ENCODE data around the gene CDH23. TPM values are rescaled to one million over a fixed set of nuclear protein-coding genes. Genes with fewer than 3 reads are reported as not detected.

CDH23 gene
- total and polyA plus RNA-seq, 2 donors from 2014 or later, result 1.1 to 6.4 TPM

- intact Hi-C loops (cut with DNase I), result no loop called here
Measured at GRCh38 chr10:71712572-71713134, 315.9 kb downstream of the CDH23 start.

GRCh38 chr10:71713135-71714030, 316.7 kb downstream of the CDH23 start:
- no peak for FAIRE-seq
- Histone ChIP-seq H3K27me3 (ENCODE audit: control insufficient read depth, insufficient read depth, low read length) (no peaks in the 10 kb centered on the region), H3K9ac (ENCODE audit: low read length in 3 of 3) (peak overlapping the region in 1 of 3 donors; percentile 30), H3K27ac (ENCODE audit: low read depth in 2 of 2, low read length in 2 of 2) (peak overlapping the region; percentile 63 to 69), H3K4me3 (ENCODE audit: low read length in 3 of 3) (no peak overlapping the region), H3K36me3 (ENCODE audit: control insufficient read depth in 2 of 3, insufficient read depth in 3 of 3, low read length in 3 of 3) (no peaks in the 10 kb centered on the region), H3K9me3 (ENCODE audit: control insufficient read depth in 2 of 3, insufficient read depth in 1 of 3, low read length in 3 of 3) (no peaks in the 10 kb centered on the region), H3K4me1 (ENCODE audit: control insufficient read depth in 2 of 3, insufficient read depth in 2 of 3, low read depth in 1 of 3, low read length in 3 of 3) (peaks cover 0 to 22% (median 10%) of the 10 kb centered on the region in 3 donors)
- DNase-seq, result peak in 4 of 5 donors; percentile 40 to 92 (median 60)
- intact Hi-C loops (cut with DNase I), result no loop called here
- TF ChIP-seq, protein P1, sequence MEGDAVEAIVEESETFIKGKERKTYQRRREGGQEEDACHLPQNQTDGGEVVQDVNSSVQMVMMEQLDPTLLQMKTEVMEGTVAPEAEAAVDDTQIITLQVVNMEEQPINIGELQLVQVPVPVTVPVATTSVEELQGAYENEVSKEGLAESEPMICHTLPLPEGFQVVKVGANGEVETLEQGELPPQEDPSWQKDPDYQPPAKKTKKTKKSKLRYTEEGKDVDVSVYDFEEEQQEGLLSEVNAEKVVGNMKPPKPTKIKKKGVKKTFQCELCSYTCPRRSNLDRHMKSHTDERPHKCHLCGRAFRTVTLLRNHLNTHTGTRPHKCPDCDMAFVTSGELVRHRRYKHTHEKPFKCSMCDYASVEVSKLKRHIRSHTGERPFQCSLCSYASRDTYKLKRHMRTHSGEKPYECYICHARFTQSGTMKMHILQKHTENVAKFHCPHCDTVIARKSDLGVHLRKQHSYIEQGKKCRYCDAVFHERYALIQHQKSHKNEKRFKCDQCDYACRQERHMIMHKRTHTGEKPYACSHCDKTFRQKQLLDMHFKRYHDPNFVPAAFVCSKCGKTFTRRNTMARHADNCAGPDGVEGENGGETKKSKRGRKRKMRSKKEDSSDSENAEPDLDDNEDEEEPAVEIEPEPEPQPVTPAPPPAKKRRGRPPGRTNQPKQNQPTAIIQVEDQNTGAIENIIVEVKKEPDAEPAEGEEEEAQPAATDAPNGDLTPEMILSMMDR (IDR thresholded peaks at IDR 0.05; ENCODE audit: borderline replicate concordance, extremely low read depth, insufficient read depth), result no peak

More at GRCh38 chr10:71712572-71713134, 315.9 kb downstream of the CDH23 start:
- FAIRE-seq (no peak), DNase-seq (no peak)
- no peak overlapping the region for H3K4me3 ChIP-seq (ENCODE audit: low read length in 3 of 3)
- peaks cover 0 to 25% (median 11%) of the 10 kb centered on the region in 3 donors for H3K4me1 ChIP-seq (ENCODE audit: control insufficient read depth in 2 of 3, insufficient read depth in 2 of 3, low read depth in 1 of 3, low read length in 3 of 3)
- no peaks in the 10 kb centered on the region for H3K27me3 ChIP-seq (ENCODE audit: control insufficient read depth, insufficient read depth, low read length)
- no peaks in the 10 kb centered on the region for H3K9me3 ChIP-seq (ENCODE audit: control insufficient read depth in 2 of 3, insufficient read depth in 1 of 3, low read length in 3 of 3)
- peak overlapping the region; percentile 45 to 63 for H3K27ac ChIP-seq (ENCODE audit: low read depth in 2 of 2, low read length in 2 of 2)
- H3K9ac ChIP-seq (ENCODE audit: low read length in 3 of 3), result no peak overlapping the region
- H3K36me3 ChIP-seq (ENCODE audit: control insufficient read depth in 2 of 3, insufficient read depth in 3 of 3, low read length in 3 of 3), result no peaks in the 10 kb centered on the region
- TF ChIP-seq, protein P1 (IDR thresholded peaks at IDR 0.05; ENCODE audit: borderline replicate concordance, extremely low read depth, insufficient read depth), result no peak

DNA sequence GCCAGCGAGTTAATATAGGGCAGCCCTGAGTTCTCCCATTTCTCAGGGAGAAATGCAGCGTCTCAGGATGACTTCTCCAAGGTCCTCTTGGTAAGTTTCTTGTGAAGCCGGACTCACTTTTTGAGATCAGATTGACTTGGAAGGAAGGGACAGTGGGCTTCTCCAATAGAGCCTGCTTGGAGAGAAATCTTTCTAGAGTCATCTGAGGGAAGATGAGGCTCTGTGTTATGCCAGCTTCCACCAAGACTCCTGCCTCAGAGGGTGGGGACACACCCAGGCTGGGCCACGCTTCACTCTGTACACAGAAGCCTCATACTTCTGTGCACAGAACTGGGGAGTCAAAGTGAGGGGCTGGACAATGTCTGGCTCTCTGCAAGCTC, 317.3 kb downstream of the CDH23 start:
- Histone ChIP-seq H3K27me3 (ENCODE audit: control insufficient read depth, insufficient read depth, low read length) (no peaks in the 10 kb centered on the region), H3K9me3 (ENCODE audit: control insufficient read depth in 2 of 3, insufficient read depth in 1 of 3, low read length in 3 of 3) (no peaks in the 10 kb centered on the region), H3K27ac (ENCODE audit: low read depth in 2 of 2, low read length in 2 of 2) (peak overlapping the region; percentile 44 to 69), H3K4me1 (ENCODE audit: control insufficient read depth in 2 of 3, insufficient read depth in 2 of 3, low read depth in 1 of 3, low read length in 3 of 3) (peaks cover 0 to 17% (median 6%) of the 10 kb centered on the region in 3 donors), H3K36me3 (ENCODE audit: control insufficient read depth in 2 of 3, insufficient read depth in 3 of 3, low read length in 3 of 3) (no peaks in the 10 kb centered on the region), H3K4me3 (ENCODE audit: low read length in 3 of 3) (no peak overlapping the region), H3K9ac (ENCODE audit: low read length in 3 of 3) (peak overlapping the region in 1 of 3 donors; percentile 30)
- FAIRE-seq, result no peak
- TF ChIP-seq, protein P1 (IDR thresholded peaks at IDR 0.05; ENCODE audit: borderline replicate concordance, extremely low read depth, insufficient read depth), result no peak
- no peak for DNase-seq
- intact Hi-C loops (cut with DNase I), result no loop called here

All from kidney (tissue), 14 donors.